ENCODE measurements around the gene NLRC5.

GRCh38 chr16:56990407-56991286, 1.3 kb downstream of the NLRC5 start:
- TF ChIP-seq POLR2A (IDR thresholded peaks at IDR 0.05) = no peak
- no peak for TF ChIP-seq CTCF (IDR thresholded peaks at IDR 0.05)

Measured in body of pancreas (tissue), 4 donors.